Stimulated activated CD8-positive, alpha-beta memory T cell treated with anti-CD3 and anti-CD28 coated beads, Interleukin-12 subunit alpha, Interleukin-12 subunit beta, amount 100 ng/mL, for 24 hours (primary cell): Measurements from ENCODE around the gene USB1.
"Not testable (repeated sequence)": the region's sequence is repeated elsewhere in the genome, so short reads cannot be mapped to it uniquely, and the experiment has no call there.

Experiments used
- DNase-seq: peaks from one replicate; pipeline ENCODE4 v3.0.0-alpha.2; 2020; ENCODE audit errors: extremely low read depth

Gene USB1

GRCh38 chr16:57969451-57970123 lies 31.6 kb upstream of the USB1 start:
- no peak for DNase-seq

- no peak for DNase-seq
Observed at GRCh38 chr16:57970319-57970718, 30.9 kb upstream of the USB1 start.

GRCh38 chr16:57970970-57971369 lies 30.2 kb upstream of the USB1 start, which contains the start of gene CNGB1:
Gene CNGB1, minus strand, starts transcription at chr16:57971128. Its CDS starts 3,842 bp downstream, at chr16:57967286.
- DNase-seq: no peak

GRCh38 chr16:57971848-57972247 lies 29.4 kb upstream of the USB1 start:
- no peak for DNase-seq

DNA sequence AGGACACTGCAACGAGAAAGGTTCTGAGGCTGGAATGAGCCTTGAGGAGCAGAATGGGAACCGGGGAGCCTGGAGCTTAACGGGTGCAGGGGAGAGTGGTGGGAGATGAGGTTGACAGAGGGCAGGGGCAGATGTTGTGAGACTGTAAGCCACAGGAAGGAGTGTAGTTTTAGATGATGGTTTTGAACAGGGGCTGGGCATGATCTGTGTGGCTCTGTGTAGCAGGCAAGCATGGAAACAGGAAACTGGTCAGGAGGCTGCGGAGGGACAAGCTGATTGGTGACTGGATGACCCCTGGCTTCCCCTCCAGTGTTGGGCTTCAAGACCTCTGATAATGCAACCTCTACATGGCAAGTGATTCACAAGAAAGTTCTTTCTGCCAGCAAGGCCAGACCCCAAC lies 28.9 kb upstream of the USB1 start:
- DNase-seq: no peak

DNA sequence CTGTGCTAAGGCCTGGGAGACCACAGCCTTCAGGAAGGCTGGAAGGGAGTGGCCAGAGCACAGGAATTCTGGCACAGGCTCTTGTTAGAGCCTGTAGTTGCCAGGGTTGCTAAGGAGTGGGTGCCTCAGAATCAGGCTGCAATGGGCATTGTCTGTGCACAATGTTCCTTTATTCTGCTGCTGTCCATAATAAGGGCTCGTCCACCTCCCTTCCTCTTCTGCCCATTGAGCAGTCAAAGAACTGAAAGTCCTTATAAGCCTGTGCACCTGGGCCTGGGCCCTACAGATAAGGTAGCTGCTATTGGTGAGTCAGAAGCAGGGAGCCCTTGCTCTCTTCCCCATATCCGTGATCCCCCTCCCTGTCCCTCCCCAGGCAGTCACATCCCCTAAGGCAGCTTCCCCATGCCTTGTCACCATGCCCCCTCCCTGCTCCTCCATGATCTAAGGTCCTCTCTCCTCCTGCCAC lies 24.8 kb upstream of the USB1 start:
- DNase-seq: no peak

DNA sequence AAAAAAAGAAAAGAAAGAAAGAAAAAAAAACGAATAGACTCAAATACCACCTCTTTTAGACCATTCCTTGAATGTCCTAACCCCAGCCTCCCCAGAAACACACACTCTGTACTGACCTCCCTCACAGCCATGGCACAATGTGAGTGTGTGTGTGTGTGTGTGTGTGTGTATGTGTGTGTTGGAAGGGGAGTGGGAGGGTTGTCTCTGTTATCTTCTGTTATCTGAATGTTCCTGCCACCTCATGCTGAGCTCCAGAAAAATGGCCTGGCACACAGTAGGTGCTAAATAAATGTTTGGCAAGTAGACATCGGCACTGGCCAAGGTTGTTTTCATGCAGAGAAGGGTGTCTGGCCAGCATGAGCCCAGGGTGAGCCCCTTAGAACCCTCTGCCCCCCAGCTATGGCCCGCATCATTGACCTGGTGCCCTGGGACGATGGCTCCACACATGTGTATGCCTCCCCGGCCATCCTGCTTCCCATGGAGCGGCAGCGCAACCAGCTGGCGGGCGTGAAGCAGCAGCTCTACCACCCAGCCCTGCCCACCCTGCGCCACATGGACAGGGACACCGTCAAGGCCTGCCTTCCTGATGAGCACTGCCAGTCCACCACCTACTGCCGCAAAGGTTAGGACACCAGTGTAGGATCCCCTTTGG lies 23.7 kb upstream of the USB1 start:
- no peak for DNase-seq

- not testable (repeated sequence) for DNase-seq
Observed at GRCh38 chr16:57978070-57978465, 23.1 kb upstream of the USB1 start.

GRCh38 chr16:57979006-57979585 lies 22.1 kb upstream of the USB1 start:
- DNase-seq: no peak

DNA sequence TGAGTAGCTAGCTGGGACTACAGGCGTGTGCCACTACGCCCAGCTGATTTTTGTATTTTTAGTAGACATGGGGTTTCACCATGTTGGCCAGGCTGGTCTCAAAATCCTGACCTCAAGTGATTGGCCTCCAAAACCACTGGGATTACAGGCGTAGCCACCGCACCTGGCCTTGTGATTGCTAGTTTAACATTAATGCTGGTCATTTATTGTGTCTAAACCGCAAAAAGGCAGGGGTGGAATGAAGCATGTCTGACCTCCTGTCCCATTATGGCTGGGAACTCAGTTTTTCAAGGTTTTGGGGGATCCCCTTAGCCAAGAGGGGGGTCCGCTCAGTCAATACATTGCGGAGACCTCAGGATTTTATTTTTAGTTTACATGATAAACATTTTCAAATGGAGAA lies 19.6 kb upstream of the USB1 start:
- no peak for DNase-seq

- no peak for DNase-seq
Observed at GRCh38 chr16:57982385-57982784, 18.8 kb upstream of the USB1 start.

DNA sequence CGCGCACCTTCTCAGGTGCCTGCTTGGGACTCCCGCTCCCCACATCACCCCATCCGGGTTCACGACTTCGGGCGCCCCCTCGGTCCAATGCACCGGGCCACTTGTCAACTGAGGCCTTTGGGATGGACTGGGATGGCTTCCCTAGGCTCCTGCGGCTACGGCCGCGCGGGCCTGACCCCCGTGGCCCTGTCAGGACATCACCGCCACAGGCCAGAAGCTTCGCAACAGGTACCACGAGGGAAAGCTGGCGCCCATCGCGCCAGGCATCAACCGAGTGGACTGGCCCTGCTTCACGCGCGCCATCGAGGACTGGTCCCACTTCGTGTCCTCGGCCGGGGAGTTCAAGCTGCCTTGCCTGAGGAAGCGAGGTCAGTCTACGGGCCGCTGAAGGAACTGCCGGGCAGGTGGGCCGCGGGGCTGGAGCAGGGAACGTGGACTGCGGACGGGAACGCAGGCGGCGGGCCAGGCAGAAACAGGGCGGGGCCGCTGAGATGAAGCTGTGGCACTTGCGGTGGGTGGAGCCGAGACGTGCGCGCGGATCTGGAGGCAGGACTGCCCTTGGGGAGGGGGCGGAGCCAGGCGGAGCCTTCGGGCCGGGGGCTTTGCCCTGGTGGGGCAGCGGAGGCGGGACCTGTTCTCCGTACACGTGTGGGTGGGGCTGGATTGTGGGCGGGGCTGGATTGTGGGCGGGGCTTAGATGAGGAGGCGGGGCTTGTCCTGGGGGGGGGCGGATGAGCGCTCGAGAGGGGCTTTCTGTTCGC lies 16.6 kb upstream of the USB1 start:
- peak; percentile 79 for DNase-seq

DNA sequence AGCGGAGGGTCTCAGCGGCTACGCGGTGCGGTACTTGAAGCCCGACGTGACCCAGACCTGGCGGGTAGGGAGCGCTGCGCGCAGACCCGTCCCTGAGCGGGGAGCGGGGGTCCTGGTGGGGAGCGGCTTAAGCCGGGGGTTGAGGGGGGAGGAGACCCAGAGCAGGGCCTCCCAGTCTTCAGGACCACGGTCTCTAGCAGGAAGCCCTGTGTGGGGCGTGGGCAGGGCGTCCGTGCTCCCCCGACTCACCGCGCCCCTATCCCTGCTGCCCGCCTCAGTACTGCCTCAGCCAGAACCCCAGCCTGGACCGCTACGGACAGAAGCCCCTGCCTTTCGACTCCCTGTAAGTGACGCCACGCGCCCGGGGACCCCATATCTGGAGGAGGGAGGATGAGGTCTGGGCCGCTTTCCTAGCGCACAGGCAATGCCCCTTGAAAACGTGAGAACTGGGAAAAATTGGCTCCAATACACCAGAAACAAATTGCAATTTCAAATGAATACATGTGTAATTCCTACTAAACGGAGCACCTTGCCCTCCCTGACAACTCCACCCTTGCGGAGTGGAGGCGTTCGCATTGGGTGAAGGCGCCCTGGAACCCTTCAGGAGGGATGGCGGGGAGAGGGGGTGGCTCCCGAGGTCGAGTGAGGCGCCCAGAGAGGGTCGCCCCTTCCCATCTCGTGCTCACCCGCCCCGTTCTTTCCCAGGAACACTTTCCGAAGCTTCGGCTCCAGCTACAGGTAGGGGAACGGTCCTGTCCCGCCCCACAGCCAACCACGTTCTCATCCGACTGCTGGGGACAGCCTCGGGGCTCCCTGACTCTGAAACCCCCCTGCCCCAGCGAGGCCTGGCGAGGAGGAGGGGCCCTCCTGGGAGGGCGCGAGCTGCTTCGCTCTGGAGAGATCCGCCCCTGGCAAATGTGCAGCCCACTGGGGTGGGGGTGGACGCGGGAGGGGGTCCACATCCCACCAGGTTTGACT lies 15.7 kb upstream of the USB1 start:
- DNase-seq: no peak

- DNase-seq: no peak
Observed at GRCh38 chr16:57986196-57986595, 15.0 kb upstream of the USB1 start.

GRCh38 chr16:57987441-57988177 lies 13.6 kb upstream of the USB1 start:
- no peak for DNase-seq

DNA sequence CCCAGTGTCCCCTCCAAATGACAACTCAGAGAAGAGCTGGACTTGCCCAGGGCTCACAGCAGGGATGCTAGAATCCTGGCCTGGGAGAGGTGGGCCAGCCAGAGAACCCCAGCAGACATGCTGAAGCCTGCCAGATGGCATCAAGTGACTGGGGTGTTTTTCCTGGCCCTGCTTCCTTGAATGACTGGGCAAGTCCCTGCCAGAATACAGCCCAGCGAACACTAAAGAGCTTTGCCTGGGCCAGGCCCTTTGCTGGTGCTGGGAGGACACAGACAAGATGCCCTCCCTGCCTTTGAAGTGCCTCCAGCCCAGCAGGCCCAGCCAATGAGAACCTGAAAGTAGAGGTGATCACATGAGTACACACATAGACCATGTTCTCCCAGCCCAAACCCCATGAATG lies 12.3 kb upstream of the USB1 start:
- DNase-seq: no peak

GRCh38 chr16:57991551-57992059 lies 9.6 kb upstream of the USB1 start:
- no peak for DNase-seq

GRCh38 chr16:57992084-57992483 lies 9.1 kb upstream of the USB1 start:
- DNase-seq: no peak

DNA sequence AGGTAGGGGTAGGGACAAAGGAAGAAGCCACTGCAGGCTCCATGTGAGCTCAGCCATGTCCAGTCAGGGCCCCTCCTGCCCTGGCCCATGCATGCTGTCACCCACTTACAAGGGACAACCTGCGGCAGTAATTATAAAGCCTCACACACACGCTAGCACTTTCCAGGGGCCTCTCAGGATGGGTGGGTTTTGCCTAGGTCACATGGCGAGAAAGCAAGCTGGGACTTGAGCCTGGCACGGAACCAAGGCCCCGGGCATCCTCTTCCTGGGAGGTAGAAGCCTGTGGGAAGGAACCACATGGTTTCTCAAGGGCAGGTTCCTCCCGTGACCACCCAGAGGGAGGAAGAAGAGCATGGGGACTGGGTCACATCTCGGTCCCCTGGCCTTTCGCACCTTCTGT lies 7.8 kb upstream of the USB1 start:
- no peak for DNase-seq

DNA sequence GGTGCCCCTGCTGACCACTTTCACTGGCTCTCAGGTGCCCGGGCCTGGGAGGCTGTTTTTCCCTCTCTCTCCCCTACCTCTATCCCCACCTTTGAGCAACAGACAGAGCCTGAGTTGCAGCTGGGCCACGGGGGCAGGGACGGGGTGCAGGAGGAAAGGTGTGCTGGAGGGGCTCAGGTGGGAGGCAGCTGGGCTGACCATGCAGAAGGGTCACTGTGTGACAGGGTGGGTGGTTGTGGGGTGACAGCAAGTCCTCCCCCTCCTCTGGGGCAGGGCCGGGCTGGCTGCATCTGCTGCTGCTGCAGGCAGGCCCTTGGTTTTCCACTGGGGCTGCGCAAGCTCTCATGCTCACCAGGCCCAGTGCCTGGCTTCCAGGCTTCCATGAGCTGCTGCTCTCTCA lies 7.3 kb upstream of the USB1 start:
- no peak for DNase-seq
